Inflammatory macrophage treated with lipopolysaccharide for 4 hours (primary cell): ENCODE measurements around the gene MNAT1.

ENCODE experiments used
- DNase-seq: peaks from one replicate; pipeline ENCODE4 v3.0.0-alpha.2; 2020

MNAT1 gene

DNA sequence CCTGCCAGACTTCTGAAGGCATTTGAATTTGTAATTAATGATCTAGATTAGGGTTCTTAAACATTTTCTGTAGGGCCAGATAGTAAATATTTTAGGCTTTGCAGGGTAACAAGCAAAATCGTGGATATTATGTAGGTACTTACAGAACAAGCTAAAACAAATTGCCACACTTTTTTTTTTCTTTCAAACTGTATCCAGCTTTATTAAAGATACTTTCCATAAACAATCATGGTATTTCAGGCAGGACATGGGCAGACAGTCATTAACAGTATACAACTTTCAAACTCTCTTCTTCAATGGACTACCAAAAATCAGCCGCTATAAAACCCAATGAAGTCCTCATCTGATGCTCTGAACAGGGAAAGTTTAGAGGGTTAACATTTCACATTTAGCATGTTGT, 236.7 kb downstream of the MNAT1 start:
- no peak for DNase-seq

GRCh38 chr14:60972295-60972694, 237.7 kb downstream of the MNAT1 start:
- DNase-seq = no peak

- DNase-seq = no peak
Observed at GRCh38 chr14:60973070-60973469, 238.5 kb downstream of the MNAT1 start.

DNA sequence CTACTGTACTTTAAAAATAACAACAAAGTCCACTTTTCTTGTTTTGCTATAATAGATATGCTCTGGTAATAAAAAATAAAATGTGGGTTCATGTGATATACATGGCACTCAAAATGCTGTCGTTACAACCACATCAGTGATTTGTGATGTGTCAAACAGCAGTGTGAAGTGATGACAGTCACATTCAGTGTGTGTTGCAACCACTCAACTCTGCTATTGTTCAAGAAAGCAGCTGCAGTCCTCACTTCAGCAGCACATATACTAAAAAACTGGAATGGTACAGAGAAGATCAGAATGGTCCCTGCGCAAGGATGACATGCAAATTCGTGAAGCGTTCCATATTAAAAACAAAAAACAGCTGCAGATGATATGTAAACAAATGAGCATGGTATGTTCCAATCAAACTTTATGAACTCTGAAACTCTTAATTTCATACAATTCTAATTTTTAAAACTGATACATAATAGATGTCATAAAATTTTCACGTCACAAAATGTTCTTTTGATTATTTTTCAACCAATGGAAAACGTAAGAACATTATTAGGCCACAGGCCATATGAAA, 239.6 kb downstream of the MNAT1 start:
- DNase-seq = no peak

GRCh38 chr14:60975551-60975950, 241.0 kb downstream of the MNAT1 start:
- DNase-seq = no peak

DNA sequence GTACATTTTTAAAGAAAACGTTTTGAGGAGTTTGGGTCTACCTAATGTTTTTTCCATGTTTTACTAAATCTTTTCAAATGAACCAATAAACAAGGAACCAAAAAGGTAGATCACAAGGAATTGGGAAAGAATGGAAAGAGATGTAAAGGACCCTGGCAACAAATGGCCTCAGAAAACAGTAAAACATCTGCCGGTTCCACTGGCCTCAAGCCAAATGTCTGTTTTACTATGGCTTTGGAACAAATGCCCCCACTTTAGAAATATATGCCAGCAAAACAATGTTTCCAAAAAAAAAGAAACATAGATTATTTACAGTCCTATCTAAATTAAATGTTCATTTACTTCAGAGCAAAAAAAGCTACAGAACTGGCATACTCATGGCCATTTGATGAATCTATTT, 243.3 kb downstream of the MNAT1 start:
- no peak for DNase-seq

GRCh38 chr14:60980811-60981632, 246.5 kb downstream of the MNAT1 start, which contains the start of the genes SLC38A6 and TRMT5:
Gene SLC38A6, plus strand, starts transcription at chr14:60981245. Its CDS starts 33 bp downstream, at chr14:60981278.
Gene TRMT5, minus strand, starts transcription at chr14:60981079. Its CDS starts 106 bp downstream, at chr14:60980973.
- DNase-seq = peak; percentile 94

DNA sequence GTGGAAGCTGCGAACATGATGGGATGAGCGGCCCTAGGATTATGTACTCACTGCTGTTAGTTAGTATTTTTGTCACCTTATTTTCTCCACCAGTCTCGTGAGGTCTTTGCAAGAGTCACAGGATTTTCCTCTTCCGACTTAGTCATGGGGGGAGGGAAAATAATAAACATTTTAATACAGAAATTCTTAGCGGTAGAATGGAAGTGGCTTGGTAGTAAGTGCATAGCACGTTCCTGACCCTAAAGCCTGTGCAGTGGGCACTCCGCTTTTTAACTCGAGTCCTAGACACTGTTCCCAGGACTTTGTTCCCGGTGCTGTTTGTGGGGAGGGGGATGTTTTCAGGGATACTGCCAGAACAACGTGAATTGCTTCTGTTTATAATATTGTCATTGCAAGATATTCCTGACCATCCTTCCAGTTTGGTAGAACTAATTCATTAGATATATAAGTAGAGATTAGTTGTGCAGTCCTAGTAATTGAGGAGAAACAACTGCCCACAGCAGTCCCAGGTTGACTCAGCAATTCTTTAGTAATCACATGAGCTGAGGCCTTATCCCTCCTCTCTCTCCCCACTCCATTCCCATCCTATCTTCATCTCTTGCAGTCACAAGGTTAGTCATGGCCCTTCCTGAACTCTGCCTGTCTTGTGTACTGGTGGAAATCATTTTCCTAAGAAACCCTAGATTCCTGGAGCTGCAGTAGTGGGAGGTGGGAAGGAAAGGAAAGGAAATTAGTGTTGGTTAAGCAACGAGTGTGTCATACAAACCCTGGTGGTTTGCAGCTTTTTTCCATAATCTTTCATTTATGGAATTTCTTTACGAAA, 247.3 kb downstream of the MNAT1 start:
- peak; percentile 72 for DNase-seq

GRCh38 chr14:60984196-60984595, 249.6 kb downstream of the MNAT1 start:
- peak; percentile 84 for DNase-seq

GRCh38 chr14:60986500-60986899, 251.9 kb downstream of the MNAT1 start:
- no peak for DNase-seq

DNA sequence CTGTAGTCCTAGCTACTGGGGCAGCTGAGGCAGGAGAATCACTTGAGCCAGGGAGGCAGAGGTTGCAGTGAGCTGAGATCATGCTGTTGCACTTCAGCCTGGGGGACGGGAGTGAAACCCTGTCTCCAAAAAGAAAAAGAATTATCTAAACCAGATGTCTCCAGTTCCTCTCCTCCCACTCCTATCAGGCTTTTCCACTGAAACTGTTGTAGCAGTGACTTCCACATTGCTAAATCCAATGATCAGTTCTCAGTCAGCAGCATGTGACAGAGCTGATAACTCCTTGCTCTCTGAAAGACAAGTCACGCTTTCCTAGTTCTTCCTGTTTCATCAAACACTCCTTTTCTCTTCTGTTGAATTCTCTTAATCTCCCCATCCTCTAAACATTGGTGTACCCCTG, 255.0 kb downstream of the MNAT1 start:
- peak; percentile 96 for DNase-seq

DNA sequence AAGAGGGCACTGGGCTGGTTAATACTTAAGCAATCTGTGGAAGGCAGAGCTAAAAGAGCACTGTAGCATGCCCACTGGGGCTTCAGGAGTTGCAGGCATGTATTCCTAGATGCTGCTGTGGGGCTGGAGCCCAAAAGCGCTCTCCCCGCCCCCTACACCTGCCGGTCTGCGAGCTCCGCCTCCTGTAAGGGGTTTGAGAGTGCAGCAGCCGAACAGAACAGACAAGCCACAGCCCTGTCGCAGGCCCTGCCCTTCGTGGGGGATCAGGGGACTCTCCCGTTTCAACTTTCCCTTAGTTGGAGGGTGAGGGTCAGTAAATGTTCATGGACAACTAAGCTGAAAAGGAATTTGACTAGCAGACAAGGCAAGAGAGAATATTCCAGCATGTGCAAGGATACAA, 264.1 kb downstream of the MNAT1 start:
- DNase-seq = no peak

- no peak for DNase-seq
Observed at GRCh38 chr14:60999536-60999935, 265.0 kb downstream of the MNAT1 start.

GRCh38 chr14:61003571-61003970, 269.0 kb downstream of the MNAT1 start:
- peak; percentile 54 for DNase-seq

DNA sequence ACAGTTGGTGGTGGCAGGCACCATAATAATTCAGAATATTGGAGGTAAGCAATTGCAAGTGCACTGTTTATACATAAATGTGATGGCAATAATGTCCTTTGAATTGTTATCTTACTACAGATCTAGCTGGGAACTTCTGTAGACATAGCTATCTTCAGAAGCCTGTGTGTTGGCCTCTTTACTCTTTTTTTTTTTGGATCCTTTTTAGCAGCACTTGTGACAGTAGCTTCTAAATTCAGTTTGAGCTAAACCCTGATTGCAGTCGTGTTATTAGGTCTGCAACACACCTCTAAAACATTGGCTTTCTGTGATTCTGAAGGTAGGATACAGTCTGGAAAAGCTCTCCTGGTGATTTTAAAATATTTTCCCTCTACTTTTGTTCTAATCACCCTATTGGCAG, 285.0 kb downstream of the MNAT1 start:
- no peak for DNase-seq
